Coronary artery (tissue), 2 donors: ENCODE results near the gene PSMA6.
A peak's percentile ranks its signal among the peaks of the same experiment; 100 is the strongest.

ENCODE experiments used
- DNase-seq: peaks from one replicate; pipeline ENCODE4 v3.0.0-alpha.2; 2017; ENCODE audit warnings: low spot score
- H3K27ac ChIP-seq, 2 donors: fragments of 200-600 bp; sonication (generic); one replicate each; pipeline ENCODE4 v1.5.1; 2016 to 2019
- H3K4me3 ChIP-seq: fragments of 200-600 bp; sonication (generic); 2 replicates; pipeline ENCODE4 v1.5.1; 2016; ENCODE audit warnings: mild to moderate bottlenecking, moderate library complexity
- TF ChIP-seq, protein P1 (sequence below): fragments of 200-600 bp; sonication (generic); IDR thresholded peaks from one replicate; pipeline ENCODE4 v1.5.1; 2019; ENCODE audit warnings: antibody characterized with exemption

PSMA6 gene

DNA sequence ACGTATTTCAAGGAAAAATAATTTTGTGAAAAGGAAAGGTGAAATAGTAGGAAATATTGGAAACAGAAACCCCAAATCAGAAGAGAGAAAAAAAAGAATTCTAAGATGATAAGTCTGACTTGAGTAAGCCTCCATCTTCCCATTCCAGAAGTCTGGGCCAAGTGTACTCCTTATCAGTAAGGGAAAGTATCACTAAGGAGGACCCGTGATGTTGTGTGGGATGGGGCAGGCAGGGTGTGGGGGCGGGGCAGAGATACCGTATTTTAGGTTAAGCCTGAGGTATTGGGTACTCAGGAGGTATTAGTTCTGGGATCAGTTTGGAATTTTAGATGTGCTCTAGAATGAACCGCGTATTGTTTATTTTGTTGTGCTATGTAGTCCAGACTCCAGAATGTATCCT, 33.8 kb upstream of the PSMA6 start:
- Histone ChIP-seq H3K4me3 (no peak overlapping the region), H3K27ac (peak overlapping the region in 1 of 2 donors; percentile 54)
- TF ChIP-seq, protein P1, sequence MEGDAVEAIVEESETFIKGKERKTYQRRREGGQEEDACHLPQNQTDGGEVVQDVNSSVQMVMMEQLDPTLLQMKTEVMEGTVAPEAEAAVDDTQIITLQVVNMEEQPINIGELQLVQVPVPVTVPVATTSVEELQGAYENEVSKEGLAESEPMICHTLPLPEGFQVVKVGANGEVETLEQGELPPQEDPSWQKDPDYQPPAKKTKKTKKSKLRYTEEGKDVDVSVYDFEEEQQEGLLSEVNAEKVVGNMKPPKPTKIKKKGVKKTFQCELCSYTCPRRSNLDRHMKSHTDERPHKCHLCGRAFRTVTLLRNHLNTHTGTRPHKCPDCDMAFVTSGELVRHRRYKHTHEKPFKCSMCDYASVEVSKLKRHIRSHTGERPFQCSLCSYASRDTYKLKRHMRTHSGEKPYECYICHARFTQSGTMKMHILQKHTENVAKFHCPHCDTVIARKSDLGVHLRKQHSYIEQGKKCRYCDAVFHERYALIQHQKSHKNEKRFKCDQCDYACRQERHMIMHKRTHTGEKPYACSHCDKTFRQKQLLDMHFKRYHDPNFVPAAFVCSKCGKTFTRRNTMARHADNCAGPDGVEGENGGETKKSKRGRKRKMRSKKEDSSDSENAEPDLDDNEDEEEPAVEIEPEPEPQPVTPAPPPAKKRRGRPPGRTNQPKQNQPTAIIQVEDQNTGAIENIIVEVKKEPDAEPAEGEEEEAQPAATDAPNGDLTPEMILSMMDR, result no peak
- DNase-seq, result no peak

DNA sequence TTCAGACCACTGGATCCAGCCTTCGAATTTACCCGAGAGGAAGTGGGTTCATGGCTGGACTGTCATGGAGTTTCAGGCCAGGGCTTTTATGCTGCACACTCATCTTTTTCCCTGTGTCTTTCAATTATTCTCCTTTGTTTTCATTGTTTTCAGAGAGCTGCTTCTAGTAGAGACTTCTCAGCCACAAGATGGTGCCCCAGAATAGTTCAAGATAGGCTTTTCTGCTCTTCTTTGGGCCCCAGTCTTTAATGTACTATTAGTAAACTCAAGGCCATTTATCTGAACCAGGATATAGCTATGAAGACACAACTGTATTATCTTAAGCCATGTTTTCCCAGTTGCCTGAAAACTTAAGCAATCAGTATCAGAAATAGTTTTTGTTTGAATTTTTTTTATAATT, 30.4 kb upstream of the PSMA6 start:
- TF ChIP-seq, protein P1, result no peak
- DNase-seq, result no peak
- Histone ChIP-seq H3K27ac (no peak overlapping the region), H3K4me3 (no peak overlapping the region)

DNA sequence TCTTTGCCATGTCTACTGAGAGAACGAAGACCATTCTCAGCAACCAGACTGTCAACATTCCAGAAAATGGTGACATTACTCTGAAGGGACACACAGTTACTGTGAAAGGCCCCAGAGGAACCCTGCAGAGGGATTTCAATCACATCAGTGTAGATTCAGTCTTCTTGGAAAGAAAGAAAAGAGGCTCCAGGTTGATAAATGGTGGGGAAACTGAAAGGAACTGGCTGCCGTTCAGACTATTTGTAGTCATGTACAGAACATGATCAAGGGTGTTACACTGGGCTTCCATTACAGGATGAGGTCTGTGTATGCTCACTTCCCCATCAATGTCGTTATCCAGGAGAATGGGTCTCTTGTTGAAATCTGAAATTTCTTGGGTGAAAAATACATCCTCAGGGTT, 29.7 kb upstream of the PSMA6 start:
- TF ChIP-seq, protein P1, result no peak
- H3K4me3 ChIP-seq, result no peak overlapping the region
- H3K27ac ChIP-seq, result no peak overlapping the region
- DNase-seq, result no peak

DNA sequence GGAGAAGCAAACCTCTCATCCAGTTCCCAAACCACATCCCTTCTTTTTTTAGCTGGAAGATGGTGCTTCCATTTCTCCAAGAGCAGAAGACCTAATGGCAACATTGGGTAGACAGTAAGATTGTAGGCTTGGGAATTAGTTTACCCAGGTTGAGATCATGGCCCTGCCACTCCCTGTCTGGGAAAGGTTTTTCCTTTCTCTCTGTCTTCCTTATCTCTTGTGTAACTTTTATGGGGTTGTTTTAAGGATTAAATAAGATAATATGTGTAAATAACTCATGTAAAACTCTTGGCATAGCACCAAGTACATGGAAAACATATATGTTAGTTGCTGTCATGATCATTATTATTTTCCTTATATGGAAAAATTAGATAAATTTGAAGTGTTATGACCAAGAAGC, 23.2 kb upstream of the PSMA6 start:
- DNase-seq, result no peak
- H3K27ac ChIP-seq, result no peak overlapping the region
- no peak overlapping the region for H3K4me3 ChIP-seq
- TF ChIP-seq, protein P1, result no peak

DNA sequence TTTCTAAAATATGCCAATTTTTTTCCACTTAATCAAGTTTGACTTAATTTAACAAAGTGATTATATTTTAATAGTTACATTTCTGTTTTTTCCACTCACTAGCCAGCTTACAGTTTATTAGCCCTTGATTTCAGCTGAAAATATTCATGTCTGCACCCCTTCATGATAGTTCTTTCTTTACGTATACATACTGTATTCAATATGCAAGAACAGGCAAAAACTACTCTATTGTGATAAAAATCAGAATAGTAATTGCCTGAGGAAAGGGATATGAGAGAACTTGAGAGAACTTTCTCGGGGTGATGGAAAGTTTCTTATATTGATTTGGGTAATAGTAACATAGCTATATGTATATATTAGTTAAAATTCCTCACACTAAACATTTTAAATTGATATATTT, 17.4 kb upstream of the PSMA6 start:
- TF ChIP-seq, protein P1, result no peak
- Histone ChIP-seq H3K4me3 (no peak overlapping the region), H3K27ac (no peak overlapping the region)
- no peak for DNase-seq

DNA sequence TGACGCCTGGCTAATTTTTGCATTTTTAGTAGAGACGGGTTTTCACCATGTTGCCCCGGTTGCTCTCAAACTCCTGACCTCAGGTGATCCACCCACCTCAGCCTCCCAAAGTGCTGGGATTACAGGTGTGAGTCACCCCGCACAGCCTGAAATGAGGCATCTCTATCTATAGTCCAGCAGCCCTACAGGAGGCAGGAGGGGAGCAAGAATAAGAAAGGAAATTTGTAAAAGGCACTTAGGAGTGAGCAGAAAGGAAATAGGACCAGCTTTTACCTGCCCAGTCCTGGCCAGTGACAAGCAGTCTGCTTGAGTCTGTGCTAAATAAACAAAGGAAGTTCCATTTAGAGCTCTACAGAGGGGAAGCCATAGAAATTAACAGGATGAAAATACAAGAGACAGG, 15.0 kb upstream of the PSMA6 start:
- H3K27ac ChIP-seq, result no peak overlapping the region
- DNase-seq, result no peak
- H3K4me3 ChIP-seq, result no peak overlapping the region

DNA sequence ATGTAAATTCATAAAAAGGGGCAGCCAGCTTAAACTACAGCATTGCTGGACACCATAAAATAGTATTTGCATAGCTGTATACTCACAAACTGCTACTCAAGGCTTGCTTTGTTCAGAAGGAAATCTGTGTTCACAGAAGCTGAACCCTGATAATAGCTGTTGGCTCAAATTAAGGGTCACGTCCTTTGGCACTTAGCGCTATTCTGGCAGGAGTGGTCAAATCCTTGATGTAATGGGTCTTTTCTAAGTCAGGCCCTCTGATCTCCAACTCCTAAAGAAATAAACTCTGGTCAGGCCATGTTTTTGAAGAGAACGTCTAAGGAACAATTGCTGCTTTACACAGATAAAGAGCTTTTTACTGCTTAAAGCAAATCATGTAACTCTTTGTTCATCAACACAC, 12.8 kb upstream of the PSMA6 start:
- Histone ChIP-seq H3K27ac (no peak overlapping the region), H3K4me3 (no peak overlapping the region)
- TF ChIP-seq, protein P1, result no peak
- no peak for DNase-seq

More for the DNA sequence above, 15.0 kb upstream of the PSMA6 start:
- TF ChIP-seq, protein P1, result no peak
